HCT116 (cell line): ENCODE measurements around the gene VWA7.

ENCODE experiments used
- SIN3A ChIP-seq: IDR thresholded peaks from 2 replicates; pipeline ENCODE4 v1.6.1; 2012; ENCODE audit warnings: low read depth
- ZBTB33 ChIP-seq: IDR thresholded peaks from 2 replicates; pipeline ENCODE4 v1.6.1; 2011; ENCODE audit warnings: mild to moderate bottlenecking, low read length, moderate library complexity; ENCODE audit not compliant: insufficient replicate concordance; ENCODE audit errors: extremely low read depth
- ZFX ChIP-seq: fragments of 450-650 bp; IDR thresholded peaks from 2 replicates; pipeline ENCODE4 v1.6.1; 2017
- TF ChIP-seq, protein P1 (sequence below): IDR thresholded peaks from 2 replicates; pipeline ENCODE4 v1.6.1; 2012; ENCODE audit warnings: low read depth

DNA sequence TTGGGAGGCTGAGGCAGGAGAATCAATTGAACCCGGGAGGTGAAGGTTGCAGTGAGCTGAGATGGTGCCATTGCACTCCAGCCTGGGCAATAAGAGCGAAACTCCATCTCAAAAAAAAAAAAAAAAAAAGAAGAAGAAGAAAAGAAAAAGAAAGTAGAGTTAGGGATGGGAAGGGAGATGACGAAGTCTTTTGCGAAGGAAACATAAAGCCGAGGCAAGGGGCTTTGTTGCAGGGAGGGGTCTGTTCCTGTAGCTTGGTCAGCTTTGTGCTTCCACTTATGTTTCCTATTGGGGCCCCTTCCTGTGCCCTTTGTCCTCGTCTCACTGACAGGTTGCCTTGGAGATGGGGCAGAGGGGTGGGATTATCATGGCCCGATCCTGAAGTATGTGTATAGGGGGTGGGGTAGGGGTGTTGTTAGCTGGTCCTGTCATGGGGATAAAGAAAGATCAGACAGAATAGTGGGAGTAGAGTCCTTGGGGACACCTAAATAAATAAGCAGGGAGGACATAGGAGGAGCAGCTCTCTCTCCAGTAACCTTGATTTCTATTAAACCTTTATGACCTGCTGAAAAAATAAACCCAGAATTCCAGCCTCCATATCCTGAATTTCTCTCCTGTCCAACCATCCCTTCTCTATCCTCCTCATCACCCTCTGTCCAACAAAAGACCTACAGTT lies 39.7 kb downstream of the VWA7 start:
- TF ChIP-seq, protein P1, sequence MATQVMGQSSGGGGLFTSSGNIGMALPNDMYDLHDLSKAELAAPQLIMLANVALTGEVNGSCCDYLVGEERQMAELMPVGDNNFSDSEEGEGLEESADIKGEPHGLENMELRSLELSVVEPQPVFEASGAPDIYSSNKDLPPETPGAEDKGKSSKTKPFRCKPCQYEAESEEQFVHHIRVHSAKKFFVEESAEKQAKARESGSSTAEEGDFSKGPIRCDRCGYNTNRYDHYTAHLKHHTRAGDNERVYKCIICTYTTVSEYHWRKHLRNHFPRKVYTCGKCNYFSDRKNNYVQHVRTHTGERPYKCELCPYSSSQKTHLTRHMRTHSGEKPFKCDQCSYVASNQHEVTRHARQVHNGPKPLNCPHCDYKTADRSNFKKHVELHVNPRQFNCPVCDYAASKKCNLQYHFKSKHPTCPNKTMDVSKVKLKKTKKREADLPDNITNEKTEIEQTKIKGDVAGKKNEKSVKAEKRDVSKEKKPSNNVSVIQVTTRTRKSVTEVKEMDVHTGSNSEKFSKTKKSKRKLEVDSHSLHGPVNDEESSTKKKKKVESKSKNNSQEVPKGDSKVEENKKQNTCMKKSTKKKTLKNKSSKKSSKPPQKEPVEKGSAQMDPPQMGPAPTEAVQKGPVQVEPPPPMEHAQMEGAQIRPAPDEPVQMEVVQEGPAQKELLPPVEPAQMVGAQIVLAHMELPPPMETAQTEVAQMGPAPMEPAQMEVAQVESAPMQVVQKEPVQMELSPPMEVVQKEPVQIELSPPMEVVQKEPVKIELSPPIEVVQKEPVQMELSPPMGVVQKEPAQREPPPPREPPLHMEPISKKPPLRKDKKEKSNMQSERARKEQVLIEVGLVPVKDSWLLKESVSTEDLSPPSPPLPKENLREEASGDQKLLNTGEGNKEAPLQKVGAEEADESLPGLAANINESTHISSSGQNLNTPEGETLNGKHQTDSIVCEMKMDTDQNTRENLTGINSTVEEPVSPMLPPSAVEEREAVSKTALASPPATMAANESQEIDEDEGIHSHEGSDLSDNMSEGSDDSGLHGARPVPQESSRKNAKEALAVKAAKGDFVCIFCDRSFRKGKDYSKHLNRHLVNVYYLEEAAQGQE, result no peak
- TF ChIP-seq ZFX (no peak), SIN3A (no peak), ZBTB33 (no peak)
